HAP-1 (cell line): ENCODE data around the gene NPEPL1.
A peak's percentile ranks its signal among the peaks of the same experiment; 100 is the strongest.

Source experiments
- DNase-seq, 2 experiments: peaks; one replicate each; pipeline ENCODE4 v3.0.0-alpha.2; 2016 to 2020; ENCODE audit warnings: low spot score in 2 of 2
- H3K27me3 ChIP-seq: fragments of 250-450 bp; sonication (Bioruptor Pico); 2 replicates; pipeline ENCODE4 v1.5.1; 2020; ENCODE audit warnings: low read depth, mild to moderate bottlenecking, moderate library complexity
- H3K36me3 ChIP-seq: fragments of 250-450 bp; sonication (Bioruptor Pico); replicated peaks from 2 replicates; pipeline ENCODE4 v1.5.1; 2020; ENCODE audit warnings: mild to moderate bottlenecking
- H3K4me1 ChIP-seq: fragments of 250-450 bp; sonication (Bioruptor Pico); 2 replicates; pipeline ENCODE4 v1.5.1; 2020; ENCODE audit warnings: mild to moderate bottlenecking
- H3K4me3 ChIP-seq: fragments of 250-450 bp; sonication (Bioruptor Pico); 2 replicates; pipeline ENCODE4 v1.5.1; 2020; ENCODE audit warnings: mild to moderate bottlenecking, moderate library complexity
- H3K9me3 ChIP-seq: fragments of 250-450 bp; sonication (Bioruptor Pico); 2 replicates; pipeline ENCODE4 v1.5.1; 2020; ENCODE audit warnings: mild to moderate bottlenecking, moderate library complexity
- in situ Hi-C: fragments of 300-500 bp; cut with MboI; formaldehyde crosslinking; loops from 3 replicates; pipeline ENCODE4 v1.14.3; 2020; ENCODE audit warnings: low sequenced_read_pairs, inconsistent platforms, mixed read lengths

NPEPL1 gene

GRCh38 chr20:58702859-58703648 is 10.5 kb downstream of the NPEPL1 start:
- H3K27me3 ChIP-seq = no peaks in the 10 kb centered on the region
- in situ Hi-C loops = no loop called here
- H3K4me1 ChIP-seq = no peaks in the 10 kb centered on the region
- no peak overlapping the region for H3K4me3 ChIP-seq
- peaks cover 28% of the 10 kb centered on the region for H3K36me3 ChIP-seq
- DNase-seq = peak in 1 of 2 experiments; percentile 17
- H3K9me3 ChIP-seq = no peaks in the 10 kb centered on the region

- Histone ChIP-seq H3K27me3 (no peaks in the 10 kb centered on the region), H3K9me3 (no peaks in the 10 kb centered on the region), H3K36me3 (peaks cover 28% of the 10 kb centered on the region), H3K4me1 (no peaks in the 10 kb centered on the region), H3K4me3 (no peak overlapping the region)
- in situ Hi-C loops = no loop called here
- DNase-seq = peak in 1 of 2 experiments; percentile 3
These were observed 11.3 kb downstream of the NPEPL1 start for GRCh38 chr20:58703765-58704371.

DNA sequence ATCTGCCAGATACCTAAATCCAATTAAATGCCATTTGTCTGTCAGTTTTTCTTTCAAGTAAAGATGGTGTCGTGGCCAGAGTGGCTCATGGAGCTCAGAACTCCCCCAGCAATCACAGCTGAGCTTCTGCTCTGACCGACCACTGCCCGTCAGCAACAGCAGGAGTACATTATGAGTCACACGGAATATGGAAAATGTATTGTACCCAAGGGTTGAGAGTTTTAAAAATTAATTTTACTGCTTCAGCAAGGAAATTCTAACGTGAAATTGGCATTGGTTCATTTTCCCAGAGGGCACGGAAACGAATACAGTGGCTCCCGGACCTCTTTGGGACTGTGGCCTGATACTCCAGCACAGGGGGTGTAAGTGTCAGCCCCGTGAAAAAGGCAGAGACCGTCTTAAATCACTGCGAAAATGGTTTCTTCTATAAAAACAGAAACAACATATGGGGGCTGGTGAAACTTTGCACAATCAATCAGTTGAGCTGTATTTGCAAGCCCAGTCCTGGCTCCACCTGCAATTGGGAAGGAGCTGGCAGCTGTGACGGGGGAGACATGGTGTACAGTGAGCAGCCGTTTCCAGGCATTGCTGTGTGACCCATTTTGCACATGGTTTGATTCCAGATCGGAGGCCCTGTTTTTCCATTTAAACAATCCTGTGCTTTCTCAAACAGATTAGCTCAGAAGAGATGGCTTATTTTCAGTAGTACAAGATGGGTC is 12.8 kb downstream of the NPEPL1 start:
- no peaks in the 10 kb centered on the region for H3K4me1 ChIP-seq
- H3K27me3 ChIP-seq = no peaks in the 10 kb centered on the region
- H3K36me3 ChIP-seq = peaks cover 25% of the 10 kb centered on the region
- H3K4me3 ChIP-seq = no peak overlapping the region
- DNase-seq = peak in 1 of 2 experiments; percentile 4
- in situ Hi-C loops = no loop called here
- H3K9me3 ChIP-seq = no peaks in the 10 kb centered on the region

DNA sequence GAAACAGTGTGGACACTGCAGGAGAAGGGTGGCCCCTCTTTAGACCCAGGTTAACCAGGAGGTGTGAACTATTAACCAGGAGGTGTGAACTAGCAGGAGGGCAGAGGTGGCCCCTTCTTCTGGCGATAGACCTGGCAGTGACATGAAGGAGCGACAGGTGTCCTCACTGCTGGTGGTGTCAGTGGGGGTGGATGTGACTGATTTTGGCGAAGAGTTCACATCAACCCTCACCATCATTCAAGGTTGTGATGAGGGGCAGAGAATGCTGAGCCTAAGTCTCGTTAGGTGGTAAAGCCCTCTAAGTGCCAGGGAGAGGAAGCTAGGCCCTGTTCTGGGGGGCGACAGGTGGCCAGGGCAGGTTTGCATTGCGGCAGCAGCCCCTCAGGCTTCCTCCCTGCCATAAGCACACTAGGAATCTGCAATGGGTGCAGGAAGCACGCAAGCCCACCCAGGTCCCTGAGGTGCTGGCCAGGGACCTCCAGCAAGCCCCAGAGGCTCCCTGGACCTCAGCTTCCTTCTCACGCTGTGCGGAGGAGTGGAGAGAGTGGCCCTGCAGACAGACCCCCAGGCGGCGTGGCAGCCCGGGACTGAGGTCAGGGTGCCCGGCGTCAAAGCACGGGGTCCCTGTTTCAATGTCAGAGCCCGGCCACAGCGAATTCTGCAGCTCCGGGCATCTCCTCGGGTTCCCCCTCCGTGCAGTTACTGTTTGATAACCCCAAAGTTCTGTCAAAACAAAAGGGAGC is 13.7 kb downstream of the NPEPL1 start:
- in situ Hi-C loops = no loop called here
- Histone ChIP-seq H3K9me3 (no peaks in the 10 kb centered on the region), H3K36me3 (peaks cover 25% of the 10 kb centered on the region), H3K4me3 (no peak overlapping the region), H3K4me1 (no peaks in the 10 kb centered on the region), H3K27me3 (no peaks in the 10 kb centered on the region)
- DNase-seq = peak in 1 of 2 experiments; percentile 3

GRCh38 chr20:58706975-58707681 is 14.5 kb downstream of the NPEPL1 start:
- H3K27me3 ChIP-seq = no peaks in the 10 kb centered on the region
- in situ Hi-C loops = no loop called here
- peaks cover 19% of the 10 kb centered on the region for H3K36me3 ChIP-seq
- peak in 1 of 2 experiments; percentile 6 for DNase-seq
- H3K9me3 ChIP-seq = no peaks in the 10 kb centered on the region
- H3K4me3 ChIP-seq = no peak overlapping the region
- no peaks in the 10 kb centered on the region for H3K4me1 ChIP-seq

DNA sequence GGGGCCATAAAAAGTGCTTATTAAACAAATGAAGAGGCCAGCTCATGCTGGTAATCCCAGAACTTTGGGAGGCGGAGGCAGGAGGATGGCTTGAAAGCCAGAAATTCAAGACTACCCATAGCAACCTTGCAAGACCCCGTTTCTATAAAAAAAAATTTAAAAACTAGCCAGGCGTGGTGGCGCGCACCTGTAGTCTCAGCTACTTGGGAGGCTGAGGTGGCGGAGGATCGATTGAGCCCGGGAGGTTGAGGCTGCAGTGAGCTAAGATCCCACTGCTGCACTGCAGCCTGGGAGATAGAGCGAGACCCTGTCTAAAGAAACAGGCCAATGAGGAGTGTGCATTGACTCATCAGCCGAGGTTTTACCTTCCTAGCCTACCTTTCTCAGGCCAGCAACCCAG is 15.2 kb downstream of the NPEPL1 start:
- in situ Hi-C loops = no loop called here
- no peaks in the 10 kb centered on the region for H3K27me3 ChIP-seq
- no peaks in the 10 kb centered on the region for H3K4me1 ChIP-seq
- H3K4me3 ChIP-seq = no peak overlapping the region
- H3K36me3 ChIP-seq = peaks cover 14% of the 10 kb centered on the region
- DNase-seq = no peak
- H3K9me3 ChIP-seq = no peaks in the 10 kb centered on the region

GRCh38 chr20:58708246-58708931 is 15.8 kb downstream of the NPEPL1 start:
- DNase-seq = peak in 1 of 2 experiments; percentile 4
- in situ Hi-C loops = no loop called here

DNA sequence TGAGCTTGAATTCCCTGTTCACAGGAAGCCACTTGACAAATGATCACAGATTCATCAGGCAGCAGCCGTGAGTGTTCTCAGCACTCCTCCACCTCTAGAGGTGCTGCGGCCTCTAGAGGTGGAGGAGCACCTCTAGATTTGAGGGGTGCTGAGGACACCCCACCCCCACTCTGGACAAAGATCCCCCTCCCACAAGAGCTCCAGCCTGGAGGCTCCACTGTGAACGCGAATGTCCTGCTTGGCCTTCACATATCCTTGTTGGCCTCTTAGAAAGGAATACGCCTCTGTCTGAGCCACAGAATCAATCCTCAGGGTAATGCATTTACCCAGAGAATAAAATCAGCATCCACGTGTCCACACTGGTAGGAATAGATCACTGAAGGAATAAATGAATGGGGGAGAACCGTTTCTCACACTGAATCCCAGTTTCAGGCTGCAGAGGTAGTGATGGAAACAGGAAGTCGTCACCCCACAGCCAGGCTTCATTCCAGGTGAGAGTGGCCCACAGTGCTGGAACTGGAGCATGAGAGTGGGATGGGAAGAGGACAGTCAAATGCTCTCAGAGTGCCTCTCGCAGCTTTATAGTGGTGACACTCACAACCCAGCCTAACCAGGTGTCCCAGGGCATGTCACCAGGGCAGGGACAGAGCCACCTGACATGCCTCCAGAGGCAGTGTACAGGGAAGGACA is 16.6 kb downstream of the NPEPL1 start:
- Histone ChIP-seq H3K9me3 (no peaks in the 10 kb centered on the region), H3K27me3 (no peaks in the 10 kb centered on the region), H3K4me3 (no peak overlapping the region), H3K36me3 (peaks cover 5% of the 10 kb centered on the region; the same call in 1 of the 2 replicates), H3K4me1 (no peaks in the 10 kb centered on the region)
- DNase-seq = peak in 1 of 2 experiments; percentile 3
- in situ Hi-C loops = no loop called here

More at GRCh38 chr20:58708246-58708931, 15.8 kb downstream of the NPEPL1 start:
- Histone ChIP-seq H3K36me3 (peaks cover 8% of the 10 kb centered on the region), H3K4me3 (no peak overlapping the region), H3K27me3 (no peaks in the 10 kb centered on the region), H3K4me1 (no peaks in the 10 kb centered on the region), H3K9me3 (no peaks in the 10 kb centered on the region)

- no peaks in the 10 kb centered on the region for H3K9me3 ChIP-seq
- no peak overlapping the region for H3K4me3 ChIP-seq
- peaks cover 1% of the 10 kb centered on the region; the same call in 1 of the 2 replicates for H3K36me3 ChIP-seq
- DNase-seq = no peak
- H3K27me3 ChIP-seq = no peaks in the 10 kb centered on the region
- H3K4me1 ChIP-seq = no peaks in the 10 kb centered on the region
- in situ Hi-C loops = no loop called here
These were observed 17.1 kb downstream of the NPEPL1 start for GRCh38 chr20:58709703-58710039.

GRCh38 chr20:58710481-58711265 is 18.1 kb downstream of the NPEPL1 start:
- no peak overlapping the region for H3K4me3 ChIP-seq

GRCh38 chr20:58711266-58712051 is 18.9 kb downstream of the NPEPL1 start:
- no peak overlapping the region for H3K4me3 ChIP-seq
- DNase-seq = no peak
- no peaks in the 10 kb centered on the region for H3K4me1 ChIP-seq
- H3K27me3 ChIP-seq = no peaks in the 10 kb centered on the region
- H3K9me3 ChIP-seq = no peaks in the 10 kb centered on the region
- in situ Hi-C loops = no loop called here
- no peaks in the 10 kb centered on the region for H3K36me3 ChIP-seq

More at GRCh38 chr20:58710481-58711265, 18.1 kb downstream of the NPEPL1 start:
- H3K4me1 ChIP-seq = no peaks in the 10 kb centered on the region
- H3K27me3 ChIP-seq = no peaks in the 10 kb centered on the region
- peak in 1 of 2 experiments; percentile 4 for DNase-seq
- H3K9me3 ChIP-seq = no peaks in the 10 kb centered on the region
- in situ Hi-C loops = no loop called here
- H3K36me3 ChIP-seq = no peaks in the 10 kb centered on the region
